ENCODE measurements around the gene MED15.

MED15 gene

GRCh38 chr22:20580611-20581502, 73.4 kb downstream of the MED15 start:
- DNase-seq (no peak), ATAC-seq (ENCODE audit: insufficient read depth, low read depth) (no peak)
- H3K36me3 ChIP-seq (ENCODE audit: insufficient read depth, low read length), result peaks cover 97% of the 10 kb centered on the region
- H3K27ac ChIP-seq (ENCODE audit: low read length), result no peak overlapping the region
- H3K79me2 ChIP-seq (ENCODE audit: insufficient read depth, low read length), result no peaks in the 10 kb centered on the region
- H3K4me3 ChIP-seq (ENCODE audit: low read depth in 1 of 2, low read length in 2 of 2), result no peak overlapping the region
- H3K4me1 ChIP-seq (ENCODE audit: insufficient read depth, low read length), result no peaks in the 10 kb centered on the region
- no peak overlapping the region for H3K9ac ChIP-seq (ENCODE audit: low read depth, low read length)
- no peak for TF ChIP-seq CTCF (IDR thresholded peaks at IDR 0.05; ENCODE audit: borderline replicate concordance, extremely low read depth, low read length, poor library complexity, severe bottlenecking)
- no peak for TF ChIP-seq EZH2 (IDR thresholded peaks at IDR 0.05; ENCODE audit: borderline replicate concordance, low read depth, low read length, severe bottlenecking)
- peaks cover 64% of the 10 kb centered on the region for H4K20me1 ChIP-seq (ENCODE audit: insufficient read depth, low read length)
- H3K4me2 ChIP-seq (ENCODE audit: insufficient read depth, low read length), result no peak overlapping the region
- H3K9me3 ChIP-seq (ENCODE audit: insufficient read depth, low read length, severe bottlenecking), result no peaks in the 10 kb centered on the region
- H2AFZ ChIP-seq (ENCODE audit: low read depth, low read length), result no peak overlapping the region
- no peaks in the 10 kb centered on the region for H3K27me3 ChIP-seq (ENCODE audit: insufficient read depth, low read length, poor library complexity)

DNA sequence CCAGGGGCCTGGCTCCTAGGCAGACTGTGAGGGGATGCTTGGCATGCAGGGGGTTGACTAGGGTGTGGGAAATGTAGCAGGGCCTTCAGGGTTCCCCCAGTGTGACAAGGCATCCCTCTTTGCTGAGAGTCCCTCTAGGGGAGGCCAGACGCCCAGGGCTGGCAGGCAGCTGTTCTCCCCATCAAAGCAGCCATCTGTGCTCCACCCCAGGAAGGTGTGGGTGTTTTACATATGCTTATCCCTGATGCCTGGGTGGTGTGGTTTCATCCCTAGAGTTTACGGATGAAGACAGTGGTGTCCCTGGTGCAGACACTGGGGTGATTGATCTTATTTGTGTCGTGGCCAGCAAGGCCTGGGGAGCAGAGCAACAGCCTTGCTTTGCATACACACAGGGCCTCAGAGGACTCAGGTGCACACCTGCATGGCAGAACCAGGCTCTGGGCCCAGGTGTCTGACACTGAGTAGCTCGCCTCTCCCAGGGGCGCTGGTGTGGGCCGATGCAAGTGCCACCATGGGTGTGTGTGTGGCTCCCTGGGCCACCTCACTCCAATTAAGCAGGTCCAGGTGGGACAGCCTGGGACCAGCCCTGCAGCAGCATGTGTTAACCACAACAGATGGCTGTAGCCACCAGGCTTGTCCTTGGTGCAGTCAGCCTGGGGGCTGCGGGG, 74.2 kb downstream of the MED15 start:
- Histone ChIP-seq H3K27me3 (ENCODE audit: insufficient read depth, low read length, poor library complexity) (no peaks in the 10 kb centered on the region), H4K20me1 (ENCODE audit: insufficient read depth, low read length) (peaks cover 64% of the 10 kb centered on the region), H3K79me2 (ENCODE audit: insufficient read depth, low read length) (no peaks in the 10 kb centered on the region), H3K9ac (ENCODE audit: low read depth, low read length) (no peak overlapping the region), H2AFZ (ENCODE audit: low read depth, low read length) (no peak overlapping the region), H3K4me3 (ENCODE audit: low read depth in 1 of 2, low read length in 2 of 2) (no peak overlapping the region), H3K9me3 (ENCODE audit: insufficient read depth, low read length, severe bottlenecking) (no peaks in the 10 kb centered on the region), H3K36me3 (ENCODE audit: insufficient read depth, low read length) (peaks cover 97% of the 10 kb centered on the region), H3K4me1 (ENCODE audit: insufficient read depth, low read length) (no peaks in the 10 kb centered on the region), H3K4me2 (ENCODE audit: insufficient read depth, low read length) (no peak overlapping the region), H3K27ac (ENCODE audit: low read length) (no peak overlapping the region)
- TF ChIP-seq CTCF (IDR thresholded peaks at IDR 0.05; ENCODE audit: borderline replicate concordance, extremely low read depth, low read length, poor library complexity, severe bottlenecking), result no peak
- TF ChIP-seq EZH2 (IDR thresholded peaks at IDR 0.05; ENCODE audit: borderline replicate concordance, low read depth, low read length, severe bottlenecking), result no peak
- DNase-seq (no peak), ATAC-seq (ENCODE audit: insufficient read depth, low read depth) (no peak)

DNA sequence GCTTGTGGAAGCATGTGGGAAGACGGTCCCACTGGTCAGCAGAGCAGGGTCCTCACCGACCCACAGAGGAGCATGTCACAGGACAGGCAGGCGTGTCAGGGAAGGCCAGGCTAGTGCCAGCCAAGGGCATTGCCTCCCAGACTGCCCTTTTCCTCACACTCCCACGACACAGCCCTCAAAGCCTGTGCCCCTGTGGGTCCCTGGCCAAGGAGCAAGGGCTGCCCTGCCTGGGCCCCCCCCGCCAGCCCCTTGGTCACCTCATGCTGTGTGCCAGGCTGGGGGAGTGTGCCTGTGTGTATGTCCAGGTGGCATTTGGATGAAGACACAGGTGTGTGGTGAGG, 74.7 kb downstream of the MED15 start:
- Histone ChIP-seq H3K36me3 (ENCODE audit: insufficient read depth, low read length) (peaks cover 97% of the 10 kb centered on the region), H2AFZ (ENCODE audit: low read depth, low read length) (no peak overlapping the region)

More for the DNA sequence above, 74.7 kb downstream of the MED15 start:
- H3K27me3 ChIP-seq (ENCODE audit: insufficient read depth, low read length, poor library complexity), result no peaks in the 10 kb centered on the region
- H3K4me2 ChIP-seq (ENCODE audit: insufficient read depth, low read length), result no peak overlapping the region
- no peaks in the 10 kb centered on the region for H3K9me3 ChIP-seq (ENCODE audit: insufficient read depth, low read length, severe bottlenecking)
- H3K27ac ChIP-seq (ENCODE audit: low read length), result no peak overlapping the region
- ATAC-seq (ENCODE audit: insufficient read depth, low read depth) (no peak), DNase-seq (no peak)
- TF ChIP-seq CTCF (IDR thresholded peaks at IDR 0.05; ENCODE audit: borderline replicate concordance, extremely low read depth, low read length, poor library complexity, severe bottlenecking), result no peak
- no peak for TF ChIP-seq EZH2 (IDR thresholded peaks at IDR 0.05; ENCODE audit: borderline replicate concordance, low read depth, low read length, severe bottlenecking)
- no peaks in the 10 kb centered on the region for H3K4me1 ChIP-seq (ENCODE audit: insufficient read depth, low read length)
- H3K79me2 ChIP-seq (ENCODE audit: insufficient read depth, low read length), result no peaks in the 10 kb centered on the region
- H4K20me1 ChIP-seq (ENCODE audit: insufficient read depth, low read length), result peaks cover 61% of the 10 kb centered on the region
- no peak overlapping the region for H3K9ac ChIP-seq (ENCODE audit: low read depth, low read length)
- no peak overlapping the region for H3K4me3 ChIP-seq (ENCODE audit: low read depth in 1 of 2, low read length in 2 of 2)
